C4-2B (cell line): ENCODE measurements around the gene TRPV5.

Experiments used
- ZFX ChIP-seq: fragments of 450-650 bp; IDR thresholded peaks from 2 replicates; pipeline ENCODE4 v1.6.1; 2017
- TF ChIP-seq, protein P1 (sequence below): fragments of 450-650 bp; conservative IDR thresholded peaks from 2 replicates; pipeline ENCODE4 v1.5.1; 2017; ENCODE audit warnings: mild to moderate bottlenecking

DNA sequence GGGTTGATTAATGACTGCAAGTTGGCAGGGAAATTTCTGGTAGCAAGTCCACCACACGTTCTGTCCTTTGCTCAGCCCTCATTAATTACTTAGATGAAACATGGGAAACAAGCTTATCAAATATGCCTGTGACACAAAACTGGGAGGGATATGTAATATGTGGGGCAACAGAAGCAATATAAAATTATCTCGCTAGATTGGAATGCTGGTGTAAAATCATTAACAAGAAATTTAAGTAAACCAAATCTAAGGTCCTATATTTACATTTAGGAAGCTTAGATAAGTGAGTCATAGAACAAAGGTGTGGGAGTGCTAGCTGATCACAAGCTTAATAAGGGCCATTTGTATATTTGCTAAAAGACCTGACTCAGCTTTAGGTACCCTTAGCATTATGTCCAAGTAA lies 23.5 kb downstream of the TRPV5 start:
- TF ChIP-seq, protein P1, sequence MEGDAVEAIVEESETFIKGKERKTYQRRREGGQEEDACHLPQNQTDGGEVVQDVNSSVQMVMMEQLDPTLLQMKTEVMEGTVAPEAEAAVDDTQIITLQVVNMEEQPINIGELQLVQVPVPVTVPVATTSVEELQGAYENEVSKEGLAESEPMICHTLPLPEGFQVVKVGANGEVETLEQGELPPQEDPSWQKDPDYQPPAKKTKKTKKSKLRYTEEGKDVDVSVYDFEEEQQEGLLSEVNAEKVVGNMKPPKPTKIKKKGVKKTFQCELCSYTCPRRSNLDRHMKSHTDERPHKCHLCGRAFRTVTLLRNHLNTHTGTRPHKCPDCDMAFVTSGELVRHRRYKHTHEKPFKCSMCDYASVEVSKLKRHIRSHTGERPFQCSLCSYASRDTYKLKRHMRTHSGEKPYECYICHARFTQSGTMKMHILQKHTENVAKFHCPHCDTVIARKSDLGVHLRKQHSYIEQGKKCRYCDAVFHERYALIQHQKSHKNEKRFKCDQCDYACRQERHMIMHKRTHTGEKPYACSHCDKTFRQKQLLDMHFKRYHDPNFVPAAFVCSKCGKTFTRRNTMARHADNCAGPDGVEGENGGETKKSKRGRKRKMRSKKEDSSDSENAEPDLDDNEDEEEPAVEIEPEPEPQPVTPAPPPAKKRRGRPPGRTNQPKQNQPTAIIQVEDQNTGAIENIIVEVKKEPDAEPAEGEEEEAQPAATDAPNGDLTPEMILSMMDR = no peak; the same call in 1 of the 2 replicates
- no peak for TF ChIP-seq ZFX
